HTR-8/SVneo (cell line): ENCODE measurements around the gene DENR.

Experiments used
- DNase-seq: peaks from one replicate; pipeline ENCODE4 v3.0.0; 2011; ENCODE audit warnings: low spot score, mixed read lengths; ENCODE audit not compliant: insufficient read length
- FAIRE-seq: peaks from 2 replicates; lab custom pipeline; 2011; peaks lifted over from hg19 to GRCh38; lab: Jason Lieb, UNC

The DENR gene

GRCh38 chr12:122807651-122808050, 55.0 kb downstream of the DENR start:
- FAIRE-seq (no peak), DNase-seq (no peak)

GRCh38 chr12:122811777-122812176, 59.2 kb downstream of the DENR start:
- FAIRE-seq (no peak), DNase-seq (no peak)

- no peak for FAIRE-seq
- no peak for DNase-seq
Measured at GRCh38 chr12:122813310-122813713, 60.7 kb downstream of the DENR start.

- DNase-seq (no peak), FAIRE-seq (no peak)
Measured at GRCh38 chr12:122819209-122819785, 66.7 kb downstream of the DENR start.

- FAIRE-seq (no peak), DNase-seq (no peak)
Measured at GRCh38 chr12:122820138-122820537, 67.5 kb downstream of the DENR start.
